Stimulated activated effector memory CD8-positive, alpha-beta T cell treated with anti-CD3 and anti-CD28 coated beads, Interleukin-12 subunit alpha, Interleukin-12 subunit beta, amount 100 ng/mL, for 72 hours (primary cell): Measurements from ENCODE around the gene IGLL5.
A peak's percentile ranks its signal among the peaks of the same experiment; 100 is the strongest.
"Not testable (repeated sequence)": the region's sequence is repeated elsewhere in the genome, so short reads cannot be mapped to it uniquely, and the experiment has no call there.

ENCODE experiments used
- ATAC-seq: fragments of 150-1000 bp; cut with Tn5 transposase; 2 replicates; pipeline ENCODE4 v1.10.0; 2021
- DNase-seq, 2 donors: peaks; one replicate each; pipeline ENCODE4 v3.0.0; 2021 to 2022; ENCODE audit warnings: low spot score in 2 of 2
- H3K27ac Mint-ChIP-seq: one replicate; pipeline ENCODE4 v1.8.0; 2022; ENCODE audit warnings: mild to moderate bottlenecking, mixed read lengths
- H3K36me3 Mint-ChIP-seq: one replicate; pipeline ENCODE4 v1.8.0; 2022; ENCODE audit warnings: mild to moderate bottlenecking, mixed read lengths
- H3K4me1 Mint-ChIP-seq: one replicate; pipeline ENCODE4 v1.8.0; 2022; ENCODE audit warnings: mixed read lengths
- H3K4me3 Mint-ChIP-seq: one replicate; pipeline ENCODE4 v1.8.0; 2022; ENCODE audit warnings: mild to moderate bottlenecking, mixed read lengths
- H3K9me3 Mint-ChIP-seq: one replicate; pipeline ENCODE4 v1.8.0; 2022; ENCODE audit warnings: mixed read lengths

Gene IGLL5

GRCh38 chr22:22899342-22900080 lies 11.9 kb downstream of the IGLL5 start:
- H3K4me3 Mint-ChIP-seq, H3K9me3 Mint-ChIP-seq, H3K4me1 Mint-ChIP-seq, DNase-seq, H3K36me3 Mint-ChIP-seq, H3K27ac Mint-ChIP-seq, ATAC-seq: not testable (repeated sequence)

GRCh38 chr22:22900527-22901205 lies 13.1 kb downstream of the IGLL5 start:
- H3K4me1 Mint-ChIP-seq, DNase-seq, H3K27ac Mint-ChIP-seq, H3K9me3 Mint-ChIP-seq, H3K36me3 Mint-ChIP-seq, ATAC-seq, H3K4me3 Mint-ChIP-seq: not testable (repeated sequence)

- no peaks in the 10 kb centered on the region for H3K4me1 Mint-ChIP-seq
- peak; percentile 6 for ATAC-seq
- no peak overlapping the region for H3K27ac Mint-ChIP-seq
- H3K36me3 Mint-ChIP-seq = no peaks in the 10 kb centered on the region
- no peak overlapping the region for H3K4me3 Mint-ChIP-seq
- no peaks in the 10 kb centered on the region for H3K9me3 Mint-ChIP-seq
- DNase-seq = no peak
These were observed 14.1 kb downstream of the IGLL5 start for GRCh38 chr22:22901578-22902218.

GRCh38 chr22:22902247-22903001 lies 14.8 kb downstream of the IGLL5 start:
- no peaks in the 10 kb centered on the region for H3K36me3 Mint-ChIP-seq
- DNase-seq = no peak
- ATAC-seq = no peak
- no peaks in the 10 kb centered on the region for H3K9me3 Mint-ChIP-seq
- H3K4me3 Mint-ChIP-seq = no peak overlapping the region
- no peak overlapping the region for H3K27ac Mint-ChIP-seq
- no peaks in the 10 kb centered on the region for H3K4me1 Mint-ChIP-seq

- ATAC-seq (no peak), DNase-seq (no peak)
- H3K9me3 Mint-ChIP-seq = no peaks in the 10 kb centered on the region
- no peaks in the 10 kb centered on the region for H3K36me3 Mint-ChIP-seq
- H3K27ac Mint-ChIP-seq = no peak overlapping the region
- no peak overlapping the region for H3K4me3 Mint-ChIP-seq
- no peaks in the 10 kb centered on the region for H3K4me1 Mint-ChIP-seq
These were observed 15.8 kb downstream of the IGLL5 start for GRCh38 chr22:22903355-22903777.

GRCh38 chr22:22903781-22904192 lies 16.2 kb downstream of the IGLL5 start:
- H3K4me3 Mint-ChIP-seq, H3K27ac Mint-ChIP-seq, H3K9me3 Mint-ChIP-seq, H3K4me1 Mint-ChIP-seq, H3K36me3 Mint-ChIP-seq, ATAC-seq, DNase-seq: not testable (repeated sequence)

- not testable (repeated sequence) for H3K4me3 Mint-ChIP-seq, ATAC-seq, H3K36me3 Mint-ChIP-seq, H3K27ac Mint-ChIP-seq, DNase-seq, H3K4me1 Mint-ChIP-seq, H3K9me3 Mint-ChIP-seq
These were observed 17.1 kb downstream of the IGLL5 start for GRCh38 chr22:22904736-22905135.

- not testable (repeated sequence) for H3K36me3 Mint-ChIP-seq, DNase-seq, H3K4me1 Mint-ChIP-seq, ATAC-seq, H3K4me3 Mint-ChIP-seq, H3K27ac Mint-ChIP-seq, H3K9me3 Mint-ChIP-seq
These were observed 18.8 kb downstream of the IGLL5 start for GRCh38 chr22:22906391-22906790.

GRCh38 chr22:22906907-22907550 lies 19.4 kb downstream of the IGLL5 start:
- Mint-ChIP-seq H3K36me3 (no peaks in the 10 kb centered on the region), H3K9me3 (no peaks in the 10 kb centered on the region), H3K4me3 (no peak overlapping the region), H3K4me1 (no peaks in the 10 kb centered on the region), H3K27ac (no peak overlapping the region)
- no peak for DNase-seq
- ATAC-seq = no peak

GRCh38 chr22:22907551-22908494 lies 20.2 kb downstream of the IGLL5 start:
- Mint-ChIP-seq H3K4me1 (no peaks in the 10 kb centered on the region), H3K4me3 (no peak overlapping the region), H3K36me3 (no peaks in the 10 kb centered on the region), H3K9me3 (no peaks in the 10 kb centered on the region), H3K27ac (no peak overlapping the region)
- ATAC-seq (no peak), DNase-seq (no peak)

- ATAC-seq (no peak), DNase-seq (no peak)
- Mint-ChIP-seq H3K27ac (no peak overlapping the region), H3K36me3 (no peaks in the 10 kb centered on the region), H3K4me3 (no peak overlapping the region), H3K4me1 (no peaks in the 10 kb centered on the region), H3K9me3 (no peaks in the 10 kb centered on the region)
These were observed 20.9 kb downstream of the IGLL5 start for GRCh38 chr22:22908495-22908861.

GRCh38 chr22:22908941-22909604 lies 21.5 kb downstream of the IGLL5 start:
- Mint-ChIP-seq H3K4me3 (no peak overlapping the region), H3K4me1 (peaks cover 1% of the 10 kb centered on the region), H3K9me3 (no peaks in the 10 kb centered on the region), H3K27ac (no peak overlapping the region), H3K36me3 (no peaks in the 10 kb centered on the region)
- ATAC-seq (no peak), DNase-seq (no peak)

- no peak overlapping the region for H3K4me3 Mint-ChIP-seq
- H3K4me1 Mint-ChIP-seq = peaks cover 6% of the 10 kb centered on the region
- H3K36me3 Mint-ChIP-seq = no peaks in the 10 kb centered on the region
- H3K27ac Mint-ChIP-seq = peak overlapping the region; percentile 60
- ATAC-seq (no peak), DNase-seq (no peak)
- H3K9me3 Mint-ChIP-seq = no peaks in the 10 kb centered on the region
These were observed 22.1 kb downstream of the IGLL5 start for GRCh38 chr22:22909605-22910271.
